ENCODE results near the gene CECR2. TPM values are rescaled to one million over a fixed set of nuclear protein-coding genes. Genes with fewer than 3 reads are reported as not detected.

Gene CECR2
- total and polyA plus RNA-seq, 2 of the 8 experiments (the other 6 are each of a cell fraction or from before 2014, with no cell fraction given): 18.3 to 123 TPM

- TF ChIP-seq CHD7 (IDR thresholded peaks at IDR 0.05; ENCODE audit: insufficient replicate concordance, low read length): no peak
- TF ChIP-seq KDM1A (IDR thresholded peaks at IDR 0.05; ENCODE audit: borderline replicate concordance, low read length): no peak
- no peak for TF ChIP-seq HDAC6 (IDR thresholded peaks at IDR 0.05; ENCODE audit: low read depth, low read length)
- no peak for TF ChIP-seq NRF1 (IDR thresholded peaks at IDR 0.05; ENCODE audit: low read depth, low read length)
- no peak for TF ChIP-seq JUND (IDR thresholded peaks at IDR 0.05; ENCODE audit: low read length)
- no peak for TF ChIP-seq ASH2L (IDR thresholded peaks at IDR 0.05; ENCODE audit: low read length)
- no peak for TF ChIP-seq FOSL1 (IDR thresholded peaks at IDR 0.05; ENCODE audit: insufficient read depth, low read depth, low read length)
- no peak for TF ChIP-seq MAX (IDR thresholded peaks at IDR 0.05)
These were observed 49.7 kb upstream of the CECR2 start (continued) for GRCh38 chr22:17319546-17319945.
